Keratinocyte (primary cell): ENCODE data around the gene S100A2. TPM values are rescaled to one million over a fixed set of nuclear protein-coding genes. Genes with fewer than 3 reads are reported as not detected.
A peak's percentile ranks its signal among the peaks of the same experiment; 100 is the strongest.
"Not testable (repeated sequence)": the region's sequence is repeated elsewhere in the genome, so short reads cannot be mapped to it uniquely, and the experiment has no call there.

Experiments used
- DNase-seq: peaks from one replicate; pipeline ENCODE4 v3.0.0-alpha.2; 2011; ENCODE audit warnings: low read depth, missing footprints, low spot score
- FAIRE-seq: peaks from 2 replicates; lab custom pipeline; 2011; peaks lifted over from hg19 to GRCh38; lab: Jason Lieb, UNC
- H2AFZ ChIP-seq: 2 replicates; pipeline ENCODE4 v1.6.0; 2012; ENCODE audit warnings: low read length, control low read depth, inconsistent platforms; ENCODE audit not compliant: control insufficient read depth
- H3K27ac ChIP-seq: 2 replicates; pipeline ENCODE4 v1.5.1; 2011; ENCODE audit warnings: low read length; ENCODE audit not compliant: control insufficient read depth, insufficient read depth
- H3K27me3 ChIP-seq: 3 replicates; pipeline ENCODE4 v1.6.0; 2011; ENCODE audit warnings: low read length; ENCODE audit not compliant: control insufficient read depth, insufficient read depth; ENCODE audit errors: extremely low read depth
- H3K36me3 ChIP-seq, 2 experiments: 2 replicates in 1 of 2; 3 replicates in 1 of 2; pipeline ENCODE4 v1.5.1; 2011; ENCODE audit warnings: low read length in 2 of 2, mild to moderate bottlenecking in 1 of 2; ENCODE audit not compliant: control insufficient read depth in 2 of 2, insufficient read depth in 2 of 2; ENCODE audit errors: extremely low read depth in 1 of 2
- H3K4me1 ChIP-seq: 3 replicates; pipeline ENCODE4 v1.5.1; 2011; ENCODE audit warnings: low read length; ENCODE audit not compliant: control insufficient read depth, insufficient read depth; ENCODE audit errors: extremely low read depth
- H3K4me2 ChIP-seq: 3 replicates; pipeline ENCODE4 v1.6.0; 2011; ENCODE audit warnings: low read depth, low read length; ENCODE audit not compliant: control insufficient read depth, insufficient read depth; ENCODE audit errors: extremely low read depth
- H3K4me3 ChIP-seq, 3 experiments: fragments of 200-600 bp in 1 of 3; sonication (generic) in 1 of 3; 2 replicates in 2 of 3; 3 replicates in 1 of 3; pipeline ENCODE4 v1.5.1; 2011 to 2016; ENCODE audit warnings: low read length in 3 of 3, mild to moderate bottlenecking in 3 of 3, control low read depth in 2 of 3, inconsistent platforms in 1 of 3, low read depth in 1 of 3, mixed read lengths in 1 of 3, mixed run types in 1 of 3, moderate library complexity in 1 of 3; ENCODE audit not compliant: control insufficient read depth in 2 of 3, insufficient read depth in 2 of 3; ENCODE audit errors: extremely low read depth in 1 of 3
- H3K79me2 ChIP-seq: 2 replicates; pipeline ENCODE4 v1.6.0; 2012; ENCODE audit warnings: low read length; ENCODE audit not compliant: control insufficient read depth, insufficient read depth
- H3K9ac ChIP-seq: 3 replicates; pipeline ENCODE4 v1.6.0; 2011; ENCODE audit warnings: low read length; ENCODE audit not compliant: control insufficient read depth, insufficient read depth; ENCODE audit errors: extremely low read depth
- H3K9me1 ChIP-seq: 3 replicates; pipeline ENCODE4 v1.6.0; 2011; ENCODE audit warnings: low read length; ENCODE audit not compliant: control insufficient read depth, insufficient read depth; ENCODE audit errors: extremely low read depth
- H3K9me3 ChIP-seq: 2 replicates; pipeline ENCODE4 v1.5.1; 2012; ENCODE audit warnings: low read depth, low read length; ENCODE audit not compliant: control insufficient read depth
- H4K20me1 ChIP-seq: 3 replicates; pipeline ENCODE4 v1.6.0; 2011; ENCODE audit warnings: low read length; ENCODE audit not compliant: control insufficient read depth, insufficient read depth; ENCODE audit errors: extremely low read depth
- CTCF ChIP-seq, 3 experiments: IDR thresholded peaks in 1 of 3; conservative IDR thresholded peaks in 1 of 3; optimal IDR thresholded peaks in 1 of 3; 2 replicates in 2 of 3; 3 replicates in 1 of 3; pipeline versions ENCODE3 to v1.5.1; 2011; ENCODE audit warnings: low read length in 3 of 3, mild to moderate bottlenecking in 3 of 3, moderate library complexity in 2 of 3, control low read depth in 1 of 3, inconsistent platforms in 1 of 3; ENCODE audit not compliant: insufficient read depth in 2 of 3; ENCODE audit errors: extremely low read depth in 1 of 3
- EZH2 ChIP-seq: IDR thresholded peaks from one replicate; pipeline ENCODE4 v1.6.1; 2012; ENCODE audit warnings: inconsistent platforms, mild to moderate bottlenecking, low read length, moderate library complexity
- dilution Hi-C: fragments of 300-500 bp; cut with MboI; formaldehyde crosslinking; loops from one replicate; pipeline ENCODE4 v1.7.0; 2020; ENCODE audit warnings: low sequenced_read_pairs; ENCODE audit not compliant: extremely low pct_ligation_motif_present
- polyA plus RNA-seq, 5 experiments: library from polyadenylated mRNA; depleted of rRNA in 3 of 5; stranded (reverse) in 3 of 5; stranded (forward) in 1 of 5; unstranded in 1 of 5; fragments of >200 nt; gene quantifications; 1 replicate in 1 of 5; 2 replicates in 3 of 5; 3 replicates in 1 of 5; pipeline versions ENCODE4 v1.2.1 to v1.2.3, GENCODE V29; 2011 to 2012; ENCODE audit warnings: missing spikeins in 2 of 5, low read depth in 1 of 5, low replicate concordance in 1 of 5

S100A2 gene
- polyA plus RNA-seq, 1 donor (not counting 4 experiments of a cell fraction or from before 2014, with no cell fraction given): 12,757 TPM

- Histone ChIP-seq H3K4me2 (peak overlapping the region; percentile 71), H3K9ac (peak overlapping the region; percentile 28), H3K27ac (no peak overlapping the region), H3K36me3 (no peaks in the 10 kb centered on the region), H3K4me3 (peak overlapping the region in 1 of 3 experiments; percentile 53), H3K4me1 (peaks cover 32% of the 10 kb centered on the region), H3K79me2 (no peaks in the 10 kb centered on the region), H4K20me1 (no peaks in the 10 kb centered on the region), H2AFZ (peak overlapping the region; percentile 84), H3K27me3 (no peaks in the 10 kb centered on the region), H3K9me1 (no peaks in the 10 kb centered on the region), H3K9me3 (no peaks in the 10 kb centered on the region)
- FAIRE-seq: peak; percentile 29
- no peak for TF ChIP-seq EZH2
- TF ChIP-seq CTCF (optimal IDR thresholded peaks at IDR 0.05 in 1 of 3, IDR thresholded peaks at IDR 0.05 in 1 of 3, conservative IDR thresholded peaks at IDR 0.05 in 1 of 3; ENCODE audit: extremely low read depth in 1 of 3, insufficient read depth in 2 of 3, low read length in 3 of 3): no peak
- dilution Hi-C loops: no loop called here
- DNase-seq: no peak
Observed at GRCh38 chr1:153577624-153578051, 12.0 kb upstream of the S100A2 start.

- peak overlapping the region; percentile 71 for H3K4me2 ChIP-seq
- no peak overlapping the region for H3K9ac ChIP-seq
Observed at GRCh38 chr1:153577138-153577537, 11.5 kb upstream of the S100A2 start.

GRCh38 chr1:153575497-153575896, 9.9 kb upstream of the S100A2 start:
- FAIRE-seq, H2AFZ ChIP-seq, H4K20me1 ChIP-seq, H3K9me3 ChIP-seq, H3K9me1 ChIP-seq, H3K27ac ChIP-seq, H3K4me2 ChIP-seq, H3K27me3 ChIP-seq, H3K36me3 ChIP-seq, DNase-seq, H3K9ac ChIP-seq, dilution Hi-C loops, H3K79me2 ChIP-seq, H3K4me3 ChIP-seq: not testable (repeated sequence)
- peaks cover 43% of the 10 kb centered on the region for H3K4me1 ChIP-seq

More at GRCh38 chr1:153577138-153577537, 11.5 kb upstream of the S100A2 start:
- no peak overlapping the region for H2AFZ ChIP-seq
- no peak for DNase-seq
- H3K79me2 ChIP-seq: no peaks in the 10 kb centered on the region
- peaks cover 37% of the 10 kb centered on the region for H3K4me1 ChIP-seq
- H3K9me1 ChIP-seq: no peaks in the 10 kb centered on the region
- no peak overlapping the region for H3K4me3 ChIP-seq
- TF ChIP-seq EZH2 (no peak), CTCF (optimal IDR thresholded peaks at IDR 0.05 in 1 of 3, IDR thresholded peaks at IDR 0.05 in 1 of 3, conservative IDR thresholded peaks at IDR 0.05 in 1 of 3; ENCODE audit: extremely low read depth in 1 of 3, insufficient read depth in 2 of 3, low read length in 3 of 3) (no peak)
- no peaks in the 10 kb centered on the region for H3K36me3 ChIP-seq
- no peaks in the 10 kb centered on the region for H4K20me1 ChIP-seq
- no peaks in the 10 kb centered on the region for H3K9me3 ChIP-seq
- dilution Hi-C loops: no loop called here
- H3K27me3 ChIP-seq: no peaks in the 10 kb centered on the region
- FAIRE-seq: no peak
- no peak overlapping the region for H3K27ac ChIP-seq

GRCh38 chr1:153575081-153575491, 9.4 kb upstream of the S100A2 start:
- FAIRE-seq, H2AFZ ChIP-seq, H3K36me3 ChIP-seq, H3K9ac ChIP-seq, H4K20me1 ChIP-seq, H3K4me2 ChIP-seq, H3K4me3 ChIP-seq, H3K27me3 ChIP-seq, H3K27ac ChIP-seq, H3K9me3 ChIP-seq, DNase-seq, H3K9me1 ChIP-seq, H3K79me2 ChIP-seq, dilution Hi-C loops: not testable (repeated sequence)
- H3K4me1 ChIP-seq: peaks cover 43% of the 10 kb centered on the region
